Right lobe of liver (tissue), 6 donors: ENCODE measurements around the gene STT3A. TPM values are rescaled to one million over a fixed set of nuclear protein-coding genes. Genes with fewer than 3 reads are reported as not detected.

Source experiments
- ATAC-seq, 4 donors: fragments of 200-7000 bp; cut with Tn5 transposase; one replicate each; pipeline ENCODE4 v1.9.1; 2020; ENCODE audit warnings: mild to moderate bottlenecking in 4 of 4, moderate library complexity in 4 of 4
- DNase-seq, 3 donors: peaks; one replicate each; pipeline ENCODE4 v3.0.0-alpha.2; 2020
- H3K27ac ChIP-seq, 3 donors: fragments of 200-600 bp; one replicate each; pipeline ENCODE4 v1.8.0; 2022
- H3K27me3 ChIP-seq, 2 donors: fragments of 200-600 bp; one replicate each; pipeline ENCODE4 v1.8.0; 2022
- H3K36me3 ChIP-seq, 4 donors: fragments of 200-600 bp; sonication (generic) in 1 of 4; one replicate each; pipeline versions ENCODE4 v1.5.1 to v1.8.0; 2017 to 2022; ENCODE audit warnings: control low read depth in 1 of 4
- H3K4me1 ChIP-seq, 4 donors: fragments of 200-600 bp; sonication (generic) in 1 of 4; one replicate each; pipeline versions ENCODE4 v1.5.1 to v1.8.0; 2017 to 2022; ENCODE audit warnings: control low read depth in 1 of 4
- H3K4me3 ChIP-seq, 3 donors: fragments of 200-600 bp; one replicate each; pipeline ENCODE4 v1.8.0; 2022
- H3K9me3 ChIP-seq, 4 donors: fragments of 200-600 bp; sonication (generic) in 1 of 4; one replicate each; pipeline versions ENCODE4 v1.5.1 to v1.8.0; 2017 to 2022; ENCODE audit warnings: control low read depth in 1 of 4
- CTCF ChIP-seq, 4 donors: fragments of 200-600 bp in 3 of 4; fragments of 450-650 bp in 1 of 4; IDR thresholded peaks; one replicate each; pipeline versions ENCODE4 v1.5.1 to v1.8.0; 2016 to 2022; ENCODE audit warnings: antibody characterized with exemption in 4 of 4, mild to moderate bottlenecking in 2 of 4
- POLR2A ChIP-seq: fragments of 450-650 bp; IDR thresholded peaks from one replicate; pipeline ENCODE4 v1.6.1; 2017; ENCODE audit warnings: antibody characterized with exemption, mild to moderate bottlenecking
- WGBS: methylation state at CpG from one replicate; pipeline ENCODE4 v1.1.6; 2018; ENCODE audit warnings: low coverage, low lambda C conversion rate; ENCODE audit not compliant: insufficient coverage; ENCODE audit errors: missing lambda C conversion rate; 5-methylcytosine and 5-hydroxymethylcytosine counted together
- intact Hi-C, 2 donors: fragments of 100-400 bp; cut with DNase I; formaldehyde crosslinking; loops; one replicate each; pipeline versions ENCODE4 v1.11.2 to v1.14.1; 2022
- total RNA-seq, 6 experiments: library from RNA; depleted of rRNA in 2 of 6; stranded (reverse); fragments of >200 nt in 2 of 6; fragmentation: NEBNext Ultra II Directional in 3 of 6; extraction: Animal tissue kit (Norgen Biotek cat#: 25700) in 3 of 6; gene quantifications; one replicate each; pipeline versions ENCODE4 v1.1.0 to v1.2.4, GENCODE V29; 2016 to 2023
- donor health status: DM: no; HTN: yes; CAD: no.
- donor health status: DM: no; HTN: no; CAD: no.
- donor health status: DM: no; HTN: no; CAD: no.
- donor health status: DM: no; HTN: yes; CAD: no.
- donor health status: DM: no; HTN: yes; CAD: no.

The STT3A gene
- total RNA-seq, 6 experiments from 2014 or later: 73.3 to 108 (median 86.8) TPM

GRCh38 chr11:125583496-125583895 lies 9.2 kb upstream of the STT3A start:
- TF ChIP-seq CTCF (IDR thresholded peaks at IDR 0.05) (no peak), POLR2A (no peak)
- intact Hi-C loops: no loop called here
- DNase-seq: no peak
- H3K27ac ChIP-seq: no peak overlapping the region
- no peaks in the 10 kb centered on the region for H3K4me1 ChIP-seq
- 94% methylated on average over 10 of the region's 11 CpGs for WGBS
- no peaks in the 10 kb centered on the region for H3K27me3 ChIP-seq
- peaks cover 0 to 65% (median 42%) of the 10 kb centered on the region in 4 donors for H3K36me3 ChIP-seq
- no peak for ATAC-seq
- H3K4me3 ChIP-seq: no peak overlapping the region
- H3K9me3 ChIP-seq: no peaks in the 10 kb centered on the region

- Histone ChIP-seq H3K27me3 (no peaks in the 10 kb centered on the region), H3K36me3 (peaks cover 0 to 45% (median 24%) of the 10 kb centered on the region in 4 donors), H3K4me1 (no peaks in the 10 kb centered on the region), H3K27ac (no peak overlapping the region), H3K4me3 (no peak overlapping the region), H3K9me3 (no peaks in the 10 kb centered on the region)
- no peak for DNase-seq
- no peak for TF ChIP-seq CTCF (IDR thresholded peaks at IDR 0.05)
- no peak for TF ChIP-seq POLR2A
- WGBS: 100% methylated on average over 1 of the region's 1 CpG
- intact Hi-C loops: no loop called here
- ATAC-seq: no peak
Observed at GRCh38 chr11:125585487-125585886, 7.2 kb upstream of the STT3A start.

DNA sequence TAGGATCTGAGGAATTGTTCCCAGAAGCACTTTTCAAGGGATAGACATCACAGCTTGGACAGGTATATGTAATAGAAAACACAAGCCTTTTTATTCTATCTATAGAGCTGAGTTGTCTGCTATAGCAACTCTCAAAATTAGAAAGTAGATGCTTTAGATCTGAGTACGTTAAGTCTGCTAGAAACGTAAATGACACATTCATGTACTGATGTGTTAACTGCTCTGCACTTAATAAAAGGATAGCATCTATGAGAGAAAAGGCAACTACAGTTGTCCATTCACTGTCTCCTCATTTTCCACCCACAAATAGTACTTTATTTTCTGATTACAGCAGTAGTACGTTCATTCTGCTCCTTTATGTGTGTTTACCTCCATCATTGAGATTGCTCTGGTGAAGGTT lies 6.0 kb upstream of the STT3A start:
- intact Hi-C loops: no loop called here

DNA sequence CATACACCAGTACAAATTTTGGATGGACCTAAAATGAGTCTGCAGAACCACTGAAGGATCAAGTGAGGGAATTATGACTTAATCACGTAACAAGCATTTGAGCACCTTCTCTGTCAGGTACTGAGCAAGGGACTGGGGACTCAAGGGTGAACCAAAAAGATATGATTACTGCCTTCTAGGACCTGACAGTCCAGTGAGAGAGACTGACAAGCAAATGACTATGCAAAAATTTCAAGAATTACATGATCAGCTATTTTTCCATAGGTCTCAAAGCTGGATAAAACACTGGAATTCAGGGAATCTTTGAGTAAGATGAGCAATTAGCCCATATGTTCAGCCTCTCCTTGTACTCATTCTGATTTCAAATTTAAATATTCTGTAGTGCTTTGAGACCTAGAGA lies 5.2 kb upstream of the STT3A start:
- no peaks in the 10 kb centered on the region for H3K27me3 ChIP-seq
- no peak overlapping the region for H3K4me3 ChIP-seq
- TF ChIP-seq POLR2A (no peak), CTCF (IDR thresholded peaks at IDR 0.05) (no peak)
- H3K36me3 ChIP-seq: peaks cover 0 to 25% (median 12%) of the 10 kb centered on the region in 4 donors
- no peaks in the 10 kb centered on the region for H3K9me3 ChIP-seq
- no peaks in the 10 kb centered on the region for H3K4me1 ChIP-seq
- intact Hi-C loops: no loop called here
- ATAC-seq: no peak
- no peak for DNase-seq
- H3K27ac ChIP-seq: no peak overlapping the region
- WGBS: 92% methylated on average over 1 of the region's 1 CpG

More for the DNA sequence above, 6.0 kb upstream of the STT3A start:
- TF ChIP-seq CTCF (IDR thresholded peaks at IDR 0.05): no peak
- no peak for TF ChIP-seq POLR2A
- WGBS: 74% methylated on average over 3 of the region's 3 CpGs
- no peak overlapping the region for H3K27ac ChIP-seq
- peaks cover 0 to 34% (median 16%) of the 10 kb centered on the region in 4 donors for H3K36me3 ChIP-seq
- H3K27me3 ChIP-seq: no peaks in the 10 kb centered on the region
- H3K4me1 ChIP-seq: no peaks in the 10 kb centered on the region
- DNase-seq: no peak
- no peak for ATAC-seq
- H3K9me3 ChIP-seq: no peaks in the 10 kb centered on the region
- no peak overlapping the region for H3K4me3 ChIP-seq

DNA sequence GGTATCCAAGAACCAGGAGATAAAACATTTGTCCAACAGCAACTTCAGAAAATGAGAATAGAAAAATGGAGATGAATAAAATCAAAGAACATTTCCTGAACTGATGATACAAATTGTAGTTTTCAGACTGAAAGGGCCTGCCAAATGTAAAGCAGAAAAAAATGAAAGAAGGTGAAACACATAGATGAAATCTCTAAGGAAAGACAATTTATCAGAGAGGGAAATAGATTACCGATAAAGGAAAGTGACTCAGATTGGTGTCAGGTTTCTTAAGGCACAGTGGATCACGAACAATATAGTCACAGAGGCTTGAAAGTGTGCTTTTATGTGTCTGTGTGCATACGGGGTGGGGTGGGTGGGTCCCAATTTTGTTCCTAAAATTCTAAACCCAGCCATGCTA lies 4.1 kb upstream of the STT3A start:
- WGBS: 42% methylated on average over 3 of the region's 3 CpGs
- TF ChIP-seq POLR2A (no peak), CTCF (IDR thresholded peaks at IDR 0.05) (no peak)
- ATAC-seq: no peak

More for the DNA sequence above, 4.1 kb upstream of the STT3A start:
- no peaks in the 10 kb centered on the region for H3K9me3 ChIP-seq
- no peak for DNase-seq
- H3K36me3 ChIP-seq: peaks cover 0 to 15% (median 6%) of the 10 kb centered on the region in 4 donors
- H3K27ac ChIP-seq: no peak overlapping the region
- intact Hi-C loops: no loop called here
- peaks cover 0 to 2% (median under 1%) of the 10 kb centered on the region in 4 donors for H3K4me1 ChIP-seq
- H3K27me3 ChIP-seq: no peaks in the 10 kb centered on the region
- H3K4me3 ChIP-seq: no peak overlapping the region
